Testis (tissue), 3 donors: ENCODE results near the gene RPA3. TPM values are rescaled to one million over a fixed set of nuclear protein-coding genes. Genes with fewer than 3 reads are reported as not detected.
"Not testable (repeated sequence)": the region's sequence is repeated elsewhere in the genome, so short reads cannot be mapped to it uniquely, and the experiment has no call there.

Source experiments
- DNase-seq: peaks from one replicate; pipeline ENCODE4 v3.0.0-alpha.2; 2019
- H3K27ac ChIP-seq, 2 donors: fragments of 200-600 bp; sonication (generic); one replicate each; pipeline ENCODE4 v1.5.1; 2019
- H3K27me3 ChIP-seq: fragments of 200-600 bp; sonication (generic); one replicate; pipeline ENCODE4 v1.5.1; 2019
- H3K36me3 ChIP-seq: fragments of 200-600 bp; sonication (generic); one replicate; pipeline ENCODE4 v1.5.1; 2017; ENCODE audit warnings: low read depth; ENCODE audit errors: missing control alignments
- H3K4me1 ChIP-seq: fragments of 200-600 bp; sonication (generic); one replicate; pipeline ENCODE4 v1.5.1; 2019
- H3K4me3 ChIP-seq, 2 donors: fragments of 200-600 bp; sonication (generic); one replicate each; pipeline ENCODE4 v1.5.1; 2017 to 2019
- H3K9me3 ChIP-seq: fragments of 200-600 bp; sonication (generic); one replicate; pipeline ENCODE4 v1.5.1; 2017
- POLR2A ChIP-seq: fragments of 450-650 bp; IDR thresholded peaks from one replicate; pipeline ENCODE4 v1.6.1; 2017; ENCODE audit warnings: antibody characterized with exemption, mild to moderate bottlenecking, moderate library complexity
- WGBS, 2 donors: methylation state at CpG; one replicate each; pipeline ENCODE4 v1.1.5; 2018; 5-methylcytosine and 5-hydroxymethylcytosine counted together
- intact Hi-C: fragments of 100-400 bp; cut with DNase I; formaldehyde crosslinking; loops from one replicate; pipeline ENCODE4 v1.15.1; 2023; ENCODE audit warnings: low total_unique reads
- polyA plus RNA-seq: library from polyadenylated mRNA; stranded (reverse); fragments of 350-450 nt; fragmentation: Illumina TruSeq; extraction: RNeasy Lipid Tissue Mini Kit (QIAGEN cat#74804); gene quantifications from one replicate; pipeline ENCODE4 v1.2.3, GENCODE V29; 2014; ENCODE audit warnings: low read depth, low replicate concordance; ENCODE audit not compliant: insufficient read depth
- total RNA-seq, 2 donors: library from RNA; depleted of rRNA; stranded (reverse); fragments of >200 nt; gene quantifications; one replicate each; pipeline ENCODE4 v1.2.3, GENCODE V29; 2016
- TF ChIP-seq, protein P1 (sequence below), 3 experiments: fragments of 450-650 bp in 2 of 3; fragments of 200-600 bp in 1 of 3; sonication (generic) in 1 of 3; IDR thresholded peaks; one replicate each; pipeline ENCODE4 v1.5.1; 2016 to 2019; ENCODE audit warnings: antibody characterized with exemption in 3 of 3, mild to moderate bottlenecking in 2 of 3, moderate library complexity in 1 of 3

The RPA3 gene
- total and polyA plus RNA-seq, 3 donors from 2014 or later: 25.8 to 48.7 (median 40.6) TPM

DNA sequence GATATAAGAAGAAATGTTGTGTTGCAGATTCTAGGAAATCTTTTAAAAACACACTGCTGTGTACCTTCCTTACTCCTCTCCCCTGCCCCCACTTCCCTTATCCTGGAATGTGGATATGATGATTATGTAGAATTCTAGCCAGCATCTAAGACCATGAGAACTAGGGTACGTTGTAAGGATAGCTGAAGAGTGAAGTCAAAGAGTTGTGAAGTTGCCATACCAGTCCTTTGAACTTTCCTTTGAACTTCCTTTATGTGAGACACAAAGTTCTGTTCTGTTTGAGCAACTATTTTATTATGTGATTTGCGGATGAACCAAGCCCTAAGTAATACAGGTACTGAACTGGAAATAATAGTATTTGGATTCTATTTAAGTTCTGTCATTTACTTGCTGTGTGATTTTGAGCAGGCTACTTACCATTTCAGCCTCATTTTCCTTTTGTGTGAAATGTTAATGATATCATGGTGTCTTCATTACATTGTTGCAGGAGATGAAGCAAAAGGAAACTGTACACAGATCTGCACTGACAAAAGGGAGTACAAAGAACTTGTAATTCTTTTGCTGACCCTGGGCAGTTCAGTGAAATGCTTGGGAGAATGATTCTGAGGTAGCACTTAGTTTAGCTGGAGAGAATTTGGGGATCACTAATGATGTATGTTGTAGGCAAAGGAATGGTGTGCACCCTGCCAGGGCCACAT is 31.4 kb downstream of the RPA3 start:
- TF ChIP-seq, protein P1, sequence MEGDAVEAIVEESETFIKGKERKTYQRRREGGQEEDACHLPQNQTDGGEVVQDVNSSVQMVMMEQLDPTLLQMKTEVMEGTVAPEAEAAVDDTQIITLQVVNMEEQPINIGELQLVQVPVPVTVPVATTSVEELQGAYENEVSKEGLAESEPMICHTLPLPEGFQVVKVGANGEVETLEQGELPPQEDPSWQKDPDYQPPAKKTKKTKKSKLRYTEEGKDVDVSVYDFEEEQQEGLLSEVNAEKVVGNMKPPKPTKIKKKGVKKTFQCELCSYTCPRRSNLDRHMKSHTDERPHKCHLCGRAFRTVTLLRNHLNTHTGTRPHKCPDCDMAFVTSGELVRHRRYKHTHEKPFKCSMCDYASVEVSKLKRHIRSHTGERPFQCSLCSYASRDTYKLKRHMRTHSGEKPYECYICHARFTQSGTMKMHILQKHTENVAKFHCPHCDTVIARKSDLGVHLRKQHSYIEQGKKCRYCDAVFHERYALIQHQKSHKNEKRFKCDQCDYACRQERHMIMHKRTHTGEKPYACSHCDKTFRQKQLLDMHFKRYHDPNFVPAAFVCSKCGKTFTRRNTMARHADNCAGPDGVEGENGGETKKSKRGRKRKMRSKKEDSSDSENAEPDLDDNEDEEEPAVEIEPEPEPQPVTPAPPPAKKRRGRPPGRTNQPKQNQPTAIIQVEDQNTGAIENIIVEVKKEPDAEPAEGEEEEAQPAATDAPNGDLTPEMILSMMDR (IDR thresholded peaks at IDR 0.05): no peak
- TF ChIP-seq POLR2A: no peak
- H3K9me3 ChIP-seq: no peaks in the 10 kb centered on the region
- H3K4me1 ChIP-seq: peaks cover 5% of the 10 kb centered on the region
- H3K4me3 ChIP-seq: no peak overlapping the region
- no peaks in the 10 kb centered on the region for H3K36me3 ChIP-seq
- H3K27ac ChIP-seq: no peak overlapping the region
- DNase-seq: no peak
- H3K27me3 ChIP-seq: no peaks in the 10 kb centered on the region
- 68% methylated on average over 2 of the region's 2 CpGs for WGBS, 2 donors
- intact Hi-C loops: no loop called here

DNA sequence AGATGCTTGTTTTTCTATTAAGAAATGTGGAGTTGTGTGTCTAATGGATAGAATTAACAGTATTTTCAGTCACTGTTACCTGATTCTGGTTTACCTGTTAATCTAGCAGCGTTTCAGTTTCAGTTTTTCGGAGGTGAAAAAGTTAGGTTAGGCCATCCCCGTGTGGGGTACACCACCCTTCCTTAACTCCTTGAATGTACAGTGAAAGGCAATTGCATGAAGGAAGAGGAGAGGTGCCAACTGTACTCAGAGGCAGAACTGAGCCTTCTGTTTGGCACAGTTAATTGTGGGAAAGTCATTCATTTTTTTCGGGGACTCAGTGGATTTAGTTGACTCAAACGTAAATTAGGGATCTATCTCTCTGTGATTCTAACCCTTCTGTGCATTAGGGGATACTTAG is 35.5 kb downstream of the RPA3 start:
- Histone ChIP-seq H3K27ac (no peak overlapping the region), H3K27me3 (no peaks in the 10 kb centered on the region), H3K4me3 (no peak overlapping the region), H3K36me3 (no peaks in the 10 kb centered on the region), H3K4me1 (peaks cover 9% of the 10 kb centered on the region), H3K9me3 (no peaks in the 10 kb centered on the region)
- WGBS, 2 donors: 78 to 83% methylated on average over 5 of the region's 5 CpGs
- intact Hi-C loops: no loop called here
- TF ChIP-seq POLR2A: no peak
- TF ChIP-seq, protein P1 (IDR thresholded peaks at IDR 0.05): no peak
- no peak for DNase-seq

DNA sequence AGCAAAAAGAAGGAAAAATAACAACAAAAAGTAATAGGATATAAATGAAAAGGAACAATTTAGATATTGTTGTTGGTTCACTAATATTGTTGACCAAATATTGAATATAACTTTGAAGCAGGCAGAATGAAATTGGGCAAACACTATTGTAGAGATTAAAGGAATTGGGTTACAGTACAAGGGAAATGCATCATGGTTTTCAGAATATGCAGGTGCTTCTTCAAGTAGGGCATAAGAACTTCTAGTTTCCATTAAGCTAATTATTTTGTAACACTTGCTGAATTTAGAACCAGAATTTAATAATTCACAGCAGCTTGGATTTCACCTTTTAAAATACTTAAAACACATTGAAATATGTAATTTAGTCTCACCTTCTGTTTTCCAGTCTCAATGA is 36.5 kb downstream of the RPA3 start:
- Histone ChIP-seq H3K9me3 (no peaks in the 10 kb centered on the region), H3K36me3 (no peaks in the 10 kb centered on the region), H3K4me3 (no peak overlapping the region), H3K27me3 (no peaks in the 10 kb centered on the region), H3K4me1 (peaks cover 4% of the 10 kb centered on the region), H3K27ac (peak overlapping the region in 1 of 2 donors; percentile 18)
- TF ChIP-seq, protein P1 (IDR thresholded peaks at IDR 0.05): no peak
- TF ChIP-seq POLR2A: no peak
- no peak for DNase-seq
- intact Hi-C loops: no loop called here

DNA sequence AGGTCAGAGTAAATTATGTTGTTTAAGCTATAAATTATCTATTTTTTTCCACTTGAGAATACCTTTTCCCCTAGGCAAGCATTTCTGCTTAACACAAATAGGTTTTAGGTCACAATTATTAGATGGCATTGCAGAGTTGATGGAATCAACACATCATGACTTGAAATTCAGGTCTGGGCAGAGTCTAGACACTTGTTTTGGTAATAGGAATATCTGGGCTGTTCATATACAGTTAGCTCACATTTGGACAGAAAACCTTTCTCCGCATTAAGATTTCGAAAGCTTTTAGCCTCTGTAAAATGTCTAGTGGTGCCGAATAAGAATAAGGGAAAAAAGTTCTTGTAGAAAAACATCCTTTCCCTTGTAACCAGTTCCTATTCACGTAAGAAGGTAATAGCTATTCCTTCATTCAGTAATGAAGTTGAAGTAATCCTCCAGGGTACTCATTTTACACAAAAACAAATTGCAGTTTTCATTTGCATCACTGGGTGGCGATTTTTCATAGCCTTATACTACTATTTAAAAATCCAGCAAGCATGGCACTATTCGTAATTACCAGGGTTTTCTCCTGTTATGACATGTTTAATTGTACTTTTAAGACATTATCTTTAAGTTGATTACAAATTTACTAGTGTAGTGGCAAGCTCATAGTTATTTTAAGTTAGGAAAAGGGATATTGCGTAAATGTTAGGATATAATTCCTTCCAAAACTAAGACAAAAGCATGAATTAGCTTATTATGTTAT is 37.0 kb downstream of the RPA3 start:
- WGBS, 2 donors: 51 to 57% methylated on average over 7 of the region's 7 CpGs

DNA sequence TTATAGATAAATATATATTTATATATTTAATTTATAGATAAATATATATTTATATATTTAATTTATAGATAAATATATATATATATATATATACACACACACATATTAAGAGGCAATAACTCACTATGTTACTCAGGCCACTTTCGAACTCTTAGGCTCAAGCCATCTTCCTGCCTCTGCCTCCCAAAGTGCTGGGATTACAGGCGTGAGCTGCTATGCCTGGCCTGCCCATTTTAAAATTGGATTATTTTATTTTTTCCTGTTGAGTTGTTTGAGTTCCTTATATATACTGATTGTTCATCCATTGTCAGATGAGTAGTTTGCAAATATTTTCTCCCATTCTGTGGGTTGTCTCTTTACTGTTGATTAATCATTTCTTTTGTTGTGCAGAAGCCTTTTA is 38.8 kb downstream of the RPA3 start:
- H3K4me1 ChIP-seq, intact Hi-C loops, H3K27me3 ChIP-seq, H3K4me3 ChIP-seq, DNase-seq, H3K9me3 ChIP-seq, H3K27ac ChIP-seq, H3K36me3 ChIP-seq: not testable (repeated sequence)
- WGBS, 2 donors: 87 to 98% methylated on average over 2 of the region's 2 CpGs

More for the DNA sequence above, 37.0 kb downstream of the RPA3 start:
- H3K27ac ChIP-seq: peak overlapping the region in 1 of 2 donors; percentile 39
- peak; percentile 72 for DNase-seq
- no peak for TF ChIP-seq POLR2A
- TF ChIP-seq, protein P1 (IDR thresholded peaks at IDR 0.05): peak; percentile 35 to 51 (median 41)
- H3K9me3 ChIP-seq: no peaks in the 10 kb centered on the region
- H3K4me1 ChIP-seq: peaks cover 4% of the 10 kb centered on the region
- H3K36me3 ChIP-seq: no peaks in the 10 kb centered on the region
- no peak overlapping the region for H3K4me3 ChIP-seq
- intact Hi-C loops: no loop called here
- H3K27me3 ChIP-seq: no peaks in the 10 kb centered on the region
